Activated CD8-positive, alpha-beta memory T cell treated with anti-CD3 and anti-CD28 coated beads for 36 hours (primary cell): ENCODE results near the gene ARHGAP42. TPM values are rescaled to one million over a fixed set of nuclear protein-coding genes. Genes with fewer than 3 reads are reported as not detected.
"Not testable (repeated sequence)": the region's sequence is repeated elsewhere in the genome, so short reads cannot be mapped to it uniquely, and the experiment has no call there.

Experiments
- CTCF ChIA-PET: fragments of 350-600 bp; sonication (Branson Sonifier 250); formaldehyde crosslinking; loops from one replicate; lab custom pipeline; 2021; ENCODE audit warnings: antibody characterized with exemption; lab: Charles Lee
- POLR2A ChIA-PET: fragments of 350-600 bp; sonication (Branson Sonifier 250); formaldehyde crosslinking; loops from one replicate; lab custom pipeline; 2021; ENCODE audit warnings: antibody characterized with exemption; lab: Charles Lee
- total RNA-seq, 2 experiments: library from RNA; stranded (reverse); gene quantifications; one replicate each; pipeline ENCODE4 v1.2.3, GENCODE V29; 2021

Gene ARHGAP42
- total RNA-seq, 2 experiments from 2014 or later, result 0.34 to 0.44 TPM

DNA sequence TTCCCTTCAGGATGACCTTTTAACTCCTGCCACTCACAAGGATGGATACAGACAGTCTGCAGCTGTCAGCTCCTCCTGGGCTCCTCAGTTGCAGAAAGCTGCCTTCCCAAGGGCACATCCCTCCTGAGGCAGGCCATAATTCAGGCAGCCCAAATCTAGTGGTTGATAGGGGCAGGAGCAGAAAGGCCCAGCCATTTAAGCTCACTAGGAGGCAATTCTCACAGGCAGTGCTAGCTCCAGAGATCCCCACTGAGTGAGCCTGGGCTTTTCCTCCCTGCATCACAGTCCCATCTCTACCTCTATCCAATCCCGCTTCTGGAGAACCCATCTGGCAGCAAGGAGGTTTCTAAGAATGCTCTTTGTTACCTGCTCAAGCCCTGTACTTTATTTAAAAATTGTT is 200.6 kb downstream of the ARHGAP42 start:
- POLR2A ChIA-PET, result no interaction called here
- CTCF ChIA-PET, result no interaction called here

DNA sequence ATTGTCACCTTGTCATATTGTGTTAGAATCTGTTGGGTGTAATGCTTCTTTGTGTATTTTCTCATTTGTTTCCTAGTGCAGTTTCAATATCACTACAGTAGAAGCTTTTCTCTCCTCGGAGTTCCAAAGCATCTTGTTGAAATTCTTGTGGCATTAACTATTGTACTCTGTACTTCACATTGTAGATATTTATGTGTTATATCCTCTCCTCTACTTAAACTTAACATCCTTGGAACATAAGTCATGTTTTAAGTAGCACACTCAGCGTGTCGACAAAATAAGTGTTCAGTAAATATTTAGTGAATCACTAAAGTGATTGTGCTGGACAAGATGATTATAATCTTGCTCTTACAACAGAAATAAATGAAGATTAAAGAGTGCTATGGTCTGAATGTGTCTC is 201.7 kb downstream of the ARHGAP42 start:
- POLR2A ChIA-PET, result no interaction called here
- CTCF ChIA-PET, result no interaction called here

DNA sequence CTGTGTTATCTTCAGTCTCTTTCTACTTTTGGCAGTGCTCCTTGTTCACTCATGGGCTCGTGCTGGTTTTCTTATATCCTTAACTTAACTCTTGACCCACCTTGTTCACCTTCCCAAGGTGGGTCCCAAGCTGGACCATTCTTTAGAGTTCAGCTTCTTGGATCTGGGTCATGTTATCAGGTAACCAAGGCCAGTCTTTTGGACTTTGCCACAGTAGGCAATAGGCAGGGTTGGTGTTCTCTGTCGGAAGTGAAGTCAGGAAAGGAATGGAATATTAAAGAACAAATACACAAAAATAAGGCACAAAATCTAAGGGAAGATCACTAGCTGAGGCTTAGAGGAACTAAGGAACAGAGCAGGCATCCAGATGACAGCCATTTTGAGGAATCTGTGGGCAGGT is 202.7 kb downstream of the ARHGAP42 start:
- CTCF ChIA-PET, result no interaction called here

DNA sequence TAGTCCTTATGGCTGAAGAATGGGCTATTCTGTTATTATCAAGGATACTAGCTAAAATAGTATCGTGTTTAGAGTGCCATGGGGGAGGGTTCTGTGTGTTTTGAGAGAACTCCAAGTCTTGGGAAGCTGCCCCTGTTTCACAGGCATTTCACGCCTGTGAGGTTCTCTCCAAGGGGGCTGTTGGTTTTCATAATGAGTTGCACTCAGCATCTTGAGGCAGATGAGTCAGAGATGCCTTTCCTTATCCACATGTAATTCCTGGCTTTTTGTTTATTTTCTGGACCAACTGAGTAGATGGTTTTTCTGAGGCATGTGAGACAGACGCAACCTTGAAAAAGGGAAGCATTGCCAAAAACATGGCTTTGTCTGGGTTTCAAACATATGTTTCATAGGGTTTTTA is 203.7 kb downstream of the ARHGAP42 start:
- CTCF ChIA-PET, result no interaction called here
- POLR2A ChIA-PET, result no interaction called here

More for the DNA sequence above, 202.7 kb downstream of the ARHGAP42 start:
- POLR2A ChIA-PET, result no interaction called here

DNA sequence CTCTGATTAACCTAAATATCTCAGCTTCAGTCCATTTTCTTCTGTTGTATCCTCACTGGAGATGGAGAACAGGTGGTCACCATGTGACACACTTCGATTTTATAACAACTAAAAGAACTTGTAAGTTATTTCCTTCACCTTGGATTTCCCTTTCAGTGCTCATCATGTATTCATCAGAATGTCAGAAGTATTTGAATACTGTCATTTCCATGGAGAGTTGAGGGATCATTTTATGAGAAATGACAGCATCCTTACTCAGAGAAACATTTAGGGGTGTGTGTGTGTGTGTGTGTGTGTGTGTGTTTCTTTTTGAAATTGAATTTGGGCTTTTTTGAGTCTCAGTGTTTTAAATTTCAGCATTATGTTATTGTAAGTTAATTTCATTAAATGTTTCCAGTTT is 205.8 kb downstream of the ARHGAP42 start:
- ChIA-PET CTCF (no interaction called here), POLR2A (no interaction called here)

DNA sequence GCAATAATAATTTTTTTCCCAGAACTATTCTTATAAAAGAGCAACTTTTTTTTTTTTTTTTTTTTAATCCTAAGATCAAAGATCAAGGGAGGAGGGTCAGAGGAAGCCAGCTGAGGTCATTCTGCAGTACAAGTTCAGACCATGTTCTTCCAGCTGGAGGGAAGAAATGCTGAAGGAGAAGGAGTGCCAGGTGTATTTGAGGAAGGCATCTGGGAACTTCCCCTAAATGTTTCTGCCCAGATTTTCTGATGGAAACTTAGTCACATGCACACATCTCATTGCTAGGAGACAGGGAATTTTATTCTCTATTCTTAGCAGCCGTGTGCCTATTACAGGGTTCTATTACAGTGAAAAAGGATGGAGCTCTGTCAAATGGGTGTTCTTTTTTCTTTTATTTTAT is 208.4 kb downstream of the ARHGAP42 start:
- ChIA-PET CTCF (no interaction called here), POLR2A (no interaction called here)

DNA sequence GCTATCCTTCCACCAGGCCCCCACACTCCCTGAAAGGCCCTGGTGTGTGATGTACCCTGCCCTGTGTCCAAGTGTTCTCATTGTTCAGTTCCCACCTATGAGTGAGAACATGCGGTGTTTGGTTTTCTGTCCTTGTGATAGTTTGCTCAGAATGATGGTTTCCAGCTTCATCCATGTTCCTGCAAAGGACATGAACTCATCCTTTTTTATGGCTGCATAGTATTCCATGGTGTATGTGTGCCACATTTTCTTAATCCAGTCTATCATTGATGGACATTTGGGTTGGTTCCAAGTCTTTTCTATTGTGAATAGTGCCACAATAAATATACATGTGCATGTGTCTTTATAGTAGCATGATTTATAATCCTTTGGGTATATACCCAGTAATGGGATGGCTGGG is 208.9 kb downstream of the ARHGAP42 start:
- CTCF ChIA-PET, POLR2A ChIA-PET: not testable (repeated sequence)

DNA sequence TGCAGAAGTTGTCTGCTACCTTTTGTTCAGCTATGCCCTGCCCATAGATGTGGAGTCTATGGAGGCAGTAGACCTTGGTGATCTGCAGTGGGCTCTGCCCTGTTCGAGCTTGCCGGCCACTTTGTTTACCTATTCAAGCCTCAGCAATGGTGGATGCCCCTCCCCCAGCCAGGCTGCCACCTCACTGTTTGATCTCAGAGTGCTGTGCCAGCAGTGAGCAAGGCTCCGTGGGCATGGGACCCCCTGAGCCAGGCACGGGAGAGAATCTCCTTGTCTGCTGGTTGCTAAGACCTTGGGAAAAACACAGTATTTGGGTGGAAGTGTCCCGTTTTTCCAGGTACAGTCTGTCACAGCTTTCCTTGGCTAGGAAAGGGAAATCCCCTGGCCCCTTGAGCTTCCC is 214.4 kb downstream of the ARHGAP42 start:
- CTCF ChIA-PET, POLR2A ChIA-PET: not testable (repeated sequence)

DNA sequence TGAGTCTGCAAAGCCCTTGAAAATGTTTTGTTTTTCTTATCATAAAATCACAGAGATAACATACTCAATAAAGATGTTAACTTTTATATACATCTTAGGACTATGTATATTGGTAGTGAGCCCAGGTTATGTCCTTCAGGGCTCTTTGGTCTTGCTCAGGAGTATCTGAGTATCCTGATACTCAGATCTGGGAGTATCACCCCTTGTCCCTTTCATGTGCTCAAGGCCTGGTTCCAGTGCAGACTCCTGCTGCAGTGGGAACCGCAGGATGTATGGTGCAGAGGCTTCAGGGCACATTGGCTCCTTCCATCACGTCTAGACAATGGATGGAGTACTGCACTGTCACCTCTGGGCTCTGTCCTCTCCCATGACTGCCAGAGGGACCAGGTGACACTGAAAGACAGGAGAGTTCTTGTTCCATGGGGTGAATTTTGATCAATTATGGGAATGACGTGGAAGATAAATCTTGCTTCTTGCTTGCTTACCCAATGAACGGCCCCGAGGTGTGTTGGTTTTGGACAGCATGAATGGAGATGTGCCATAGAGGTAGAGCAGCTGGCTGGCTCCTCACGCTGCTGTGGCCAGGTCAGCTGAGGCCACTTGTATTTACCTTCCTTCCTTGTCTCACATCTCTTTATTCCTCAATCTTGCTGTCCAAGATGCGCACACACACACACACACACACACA is 215.5 kb downstream of the ARHGAP42 start:
- ChIA-PET POLR2A (no interaction called here), CTCF (no interaction called here)

DNA sequence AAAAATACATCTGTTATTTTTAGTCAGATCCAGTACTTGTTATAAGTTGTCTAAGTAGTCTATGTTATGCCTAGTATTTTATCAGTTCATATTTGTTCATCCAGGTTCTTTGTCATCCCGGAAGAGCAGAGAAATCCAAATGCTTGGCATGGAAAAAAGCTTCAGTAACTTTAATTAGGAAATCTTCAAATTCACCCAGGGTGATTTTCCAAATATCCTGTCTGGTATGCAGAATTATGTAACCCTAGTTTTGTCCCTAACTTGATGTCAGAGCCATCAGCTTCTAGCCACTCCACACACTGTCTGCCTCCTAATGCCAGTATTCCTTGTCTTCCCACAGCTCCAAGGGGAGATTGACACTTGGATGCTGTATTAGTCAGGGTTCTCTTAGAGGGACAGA is 216.2 kb downstream of the ARHGAP42 start:
- CTCF ChIA-PET, result no interaction called here
- POLR2A ChIA-PET, result no interaction called here

DNA sequence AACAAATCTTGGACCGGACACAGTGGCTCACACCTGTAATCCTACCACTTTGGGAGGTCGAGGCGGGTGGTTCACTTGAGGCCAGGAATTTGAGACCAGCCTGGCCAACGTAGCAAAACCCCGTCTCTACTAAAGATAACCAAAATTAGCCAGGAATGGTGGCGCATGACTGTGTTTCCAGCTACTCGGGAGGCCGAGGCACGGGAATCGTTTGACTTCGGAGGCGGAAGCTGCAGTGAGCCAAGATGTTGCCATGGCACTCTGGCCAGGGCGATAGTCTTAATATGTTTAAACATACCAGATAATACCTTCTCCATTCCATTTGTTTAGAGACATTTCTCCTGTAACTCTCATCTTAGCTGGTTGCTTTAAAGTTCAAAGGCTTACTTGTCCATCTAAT is 218.6 kb downstream of the ARHGAP42 start:
- POLR2A ChIA-PET, result no interaction called here
- CTCF ChIA-PET, result no interaction called here

DNA sequence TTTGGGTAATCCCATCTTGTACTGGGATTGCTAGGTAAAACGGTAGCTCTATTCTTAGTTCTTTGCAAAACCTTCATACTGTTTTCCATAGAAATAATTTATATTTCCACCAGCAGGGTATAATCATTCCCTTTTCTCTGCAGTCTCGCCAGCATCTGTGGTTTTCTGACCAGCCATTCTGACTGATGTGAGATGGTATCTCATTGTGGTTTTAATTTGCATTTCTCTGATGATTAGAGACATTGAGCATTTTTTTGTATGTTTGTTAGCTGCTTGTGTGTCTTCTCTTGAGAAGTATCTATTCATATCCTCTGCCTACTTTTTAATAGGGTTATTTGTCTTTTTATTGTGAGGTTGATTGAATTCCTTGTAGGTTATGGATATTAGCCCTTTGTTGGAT is 221.7 kb downstream of the ARHGAP42 start:
- ChIA-PET POLR2A (no interaction called here), CTCF (no interaction called here)

DNA sequence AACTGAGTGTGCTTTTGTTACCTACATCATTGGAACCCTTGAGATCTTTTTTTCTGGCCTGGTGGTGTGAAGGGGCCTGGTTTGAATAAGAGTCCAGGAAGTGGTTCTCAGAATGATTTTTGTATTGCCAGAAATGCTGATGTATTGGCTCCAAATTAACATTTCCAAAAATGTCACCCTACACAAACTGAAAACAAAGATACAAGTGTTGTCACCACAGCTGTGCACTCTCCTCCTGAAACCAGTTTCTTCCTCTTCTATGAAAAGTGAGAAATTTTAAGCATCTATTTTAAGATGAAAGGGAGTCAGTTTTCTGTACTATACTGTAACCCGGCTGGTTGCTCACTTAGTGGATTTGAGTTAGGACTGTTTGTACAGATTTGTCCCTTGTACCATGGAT is 223.7 kb downstream of the ARHGAP42 start:
- ChIA-PET CTCF (no interaction called here), POLR2A (no interaction called here)

DNA sequence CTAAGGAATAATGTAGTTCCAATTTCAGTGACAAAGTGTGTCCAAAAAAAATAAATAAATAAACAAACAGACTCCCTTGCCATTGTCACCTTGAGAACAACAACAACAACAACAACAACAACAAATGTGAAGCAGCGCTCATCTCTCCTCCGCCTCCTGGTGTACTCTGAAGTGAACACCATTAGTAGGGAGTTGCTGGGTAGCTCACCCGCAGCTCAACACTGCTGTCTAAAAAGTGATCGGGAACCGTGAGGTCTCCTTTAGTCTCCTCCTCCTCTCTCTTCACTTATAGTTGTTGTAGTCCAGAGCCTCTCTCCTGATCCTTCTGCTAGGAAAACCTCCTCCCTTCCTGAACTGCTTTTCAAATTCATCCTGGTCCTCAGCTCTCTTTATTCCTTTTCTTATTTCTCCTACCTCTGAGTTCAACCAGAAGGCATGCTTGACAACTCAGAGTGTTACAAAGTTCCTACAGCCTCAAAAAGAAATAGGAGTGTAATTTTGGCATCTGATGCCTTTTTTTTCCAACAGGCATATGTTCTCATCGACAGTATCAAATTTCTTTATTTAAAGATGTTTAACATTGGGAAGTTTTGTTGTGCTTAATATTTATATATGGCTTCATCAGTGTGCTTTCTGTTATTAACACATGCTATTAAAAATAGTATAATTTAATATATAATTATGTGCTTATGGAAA is 227.5 kb downstream of the ARHGAP42 start:
- ChIA-PET POLR2A (no interaction called here), CTCF (no interaction called here)

DNA sequence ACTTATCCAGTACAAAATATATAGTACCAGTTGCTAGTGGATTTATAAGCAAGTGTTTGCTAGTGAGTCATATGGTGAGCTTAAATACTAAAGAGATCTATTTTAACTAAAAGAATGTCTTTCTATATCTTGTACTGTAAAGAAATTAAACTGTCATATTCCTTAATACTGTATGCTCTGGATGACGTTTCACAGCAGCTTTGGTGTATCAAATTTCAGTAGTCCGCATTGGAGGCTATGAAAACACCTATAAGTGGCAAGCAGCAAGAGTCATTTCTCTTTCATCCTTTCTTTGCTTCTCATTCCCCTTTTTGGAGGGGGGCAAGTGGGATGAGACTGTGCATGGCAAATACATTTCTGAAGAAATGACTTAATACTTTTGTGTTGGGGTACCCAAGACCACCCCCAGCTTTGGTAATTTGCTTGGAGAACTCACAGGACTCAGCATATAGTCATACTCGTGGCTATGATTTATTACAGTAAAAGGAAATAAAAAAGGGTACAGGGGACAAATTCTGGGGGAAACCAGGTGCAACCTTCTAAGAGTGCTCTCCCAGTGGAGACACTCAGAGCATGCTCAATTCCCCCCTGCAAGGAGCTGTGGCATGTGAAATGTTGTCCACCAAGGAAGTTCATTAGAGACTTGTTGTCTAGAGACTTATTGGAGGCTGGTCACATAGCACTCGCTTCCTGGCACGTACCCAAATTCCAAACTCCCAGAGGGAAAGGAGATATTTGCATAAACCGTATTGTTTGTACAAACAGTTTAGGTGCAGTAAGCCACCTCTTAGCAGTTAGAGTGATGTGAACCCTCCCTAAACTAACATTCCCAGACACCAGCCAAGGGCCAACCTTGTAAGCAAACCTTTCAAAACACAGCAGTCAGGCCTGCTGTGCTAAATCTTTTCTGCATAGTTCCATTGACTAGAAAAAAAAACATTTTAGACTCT is 231.7 kb downstream of the ARHGAP42 start:
- ChIA-PET POLR2A (no interaction called here), CTCF (no interaction called here)

DNA sequence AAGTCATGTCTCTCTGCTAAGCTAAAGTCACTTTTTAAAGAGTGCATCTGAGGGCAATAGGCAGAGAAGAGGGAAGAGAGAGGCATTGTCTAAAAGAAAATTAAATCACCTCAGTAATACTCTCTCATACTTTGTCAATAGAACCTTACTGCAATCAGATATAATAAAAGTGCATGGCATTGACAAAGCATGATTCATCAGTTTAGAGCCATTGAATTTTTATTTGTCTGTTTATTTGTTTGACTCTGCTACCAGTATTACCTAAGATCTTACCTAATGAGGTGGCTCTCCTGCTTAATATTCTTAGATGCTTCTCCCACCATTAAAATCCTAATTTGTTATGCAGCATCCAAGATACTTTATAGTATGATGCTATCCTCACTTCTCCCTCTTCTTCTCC is 233.5 kb downstream of the ARHGAP42 start:
- ChIA-PET CTCF (no interaction called here), POLR2A (no interaction called here)

DNA sequence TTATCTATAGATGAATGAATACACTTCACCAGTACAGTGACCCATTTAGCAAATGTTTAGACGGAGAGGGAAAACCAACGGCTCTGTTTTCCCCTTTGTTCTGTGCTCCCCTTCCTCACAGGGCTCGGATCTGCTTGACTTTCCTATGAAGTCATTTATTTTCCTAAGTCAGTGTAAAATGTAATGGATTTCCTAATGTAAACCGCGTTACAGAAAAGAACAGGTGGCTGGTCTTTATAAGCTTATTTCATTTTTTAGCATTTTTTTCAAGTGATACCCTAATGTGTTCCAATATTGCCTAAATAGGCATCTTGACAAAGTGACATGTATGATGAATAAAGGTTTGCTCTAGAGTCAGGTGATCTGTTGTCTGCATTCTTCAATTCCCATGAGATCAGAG is 235.0 kb downstream of the ARHGAP42 start:
- ChIA-PET CTCF (no interaction called here), POLR2A (no interaction called here)

DNA sequence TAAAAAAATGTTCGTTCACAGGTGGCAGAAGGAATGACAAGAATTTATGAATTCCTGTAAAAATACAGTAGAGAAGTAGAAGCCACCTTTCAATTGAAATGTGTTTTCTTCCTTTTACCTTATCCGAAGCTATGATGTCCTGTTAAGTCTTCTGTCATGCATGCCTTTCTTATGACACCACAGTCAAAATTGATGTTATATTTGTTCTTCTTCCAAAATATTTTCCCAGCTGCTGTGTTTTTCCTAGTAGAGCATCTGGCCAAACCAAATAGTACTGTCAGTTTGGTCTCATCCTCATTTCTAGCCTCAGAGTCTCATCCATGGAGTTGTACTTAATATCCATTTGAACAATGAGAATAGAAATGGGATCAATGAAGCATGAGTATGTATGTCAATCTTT is 236.5 kb downstream of the ARHGAP42 start:
- POLR2A ChIA-PET, result no interaction called here
- CTCF ChIA-PET, result no interaction called here

DNA sequence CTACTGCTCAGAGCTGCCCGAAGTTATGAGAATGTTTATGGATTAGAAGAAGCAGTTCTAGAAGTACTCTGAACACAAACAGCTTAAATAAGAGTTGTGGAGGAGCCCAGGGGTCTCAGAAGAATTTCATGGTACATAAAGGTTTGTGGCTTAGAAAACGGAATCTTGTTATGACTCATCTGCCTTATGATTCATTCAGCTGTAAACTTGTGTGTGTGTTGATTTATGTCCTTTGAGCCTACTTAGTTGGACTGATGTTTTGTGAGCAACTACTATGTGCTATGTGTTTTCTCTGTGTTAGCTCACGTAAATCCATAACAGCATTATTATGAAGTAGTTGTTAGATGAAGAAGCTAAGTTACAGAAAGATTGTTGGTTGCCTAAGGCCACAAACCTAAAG is 238.8 kb downstream of the ARHGAP42 start:
- ChIA-PET POLR2A (no interaction called here), CTCF (interaction anchor here (0.6 kb wide), 1 partner anchor 99 kb away, joined by 4 read pairs; no protein-coding TSS in a partner anchor)

DNA sequence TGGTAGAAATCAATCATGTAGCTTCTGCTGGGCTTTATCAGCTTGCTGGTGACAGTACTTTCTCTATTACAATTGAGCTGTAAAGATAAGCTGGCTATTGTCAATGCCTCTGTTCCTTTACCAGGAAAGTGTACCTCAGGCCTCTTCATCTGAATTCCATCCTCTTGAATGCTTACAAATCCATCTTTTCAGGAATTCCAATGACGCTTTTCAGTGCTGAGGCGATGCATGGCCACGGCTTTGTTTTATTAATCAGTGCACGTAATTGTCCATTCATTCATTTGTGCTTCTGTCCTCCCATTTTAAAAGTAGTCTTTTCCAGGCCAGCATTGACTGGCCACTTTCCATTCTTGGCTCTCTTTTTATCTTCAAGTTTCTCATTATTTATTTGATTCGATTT is 240.5 kb downstream of the ARHGAP42 start:
- POLR2A ChIA-PET, result no interaction called here

More for the DNA sequence above, 240.5 kb downstream of the ARHGAP42 start:
- CTCF ChIA-PET, result no interaction called here
